HepG2 (cell line): ENCODE measurements around the gene VDR. TPM values are rescaled to one million over a fixed set of nuclear protein-coding genes. Genes with fewer than 3 reads are reported as not detected.

Experiments
- ATAC-seq: fragments of 200-7000 bp; cut with Tn5 transposase; 3 replicates; pipeline ENCODE4 v1.9.1; 2020; ENCODE audit warnings: mild to moderate bottlenecking, moderate library complexity
- BruUV-seq: library from RNA; stranded (reverse); fragments of 400-500 nt; replicated peaks from 2 replicates; lab custom pipeline; 2021; lab: Mats Ljungman, UMichigan
- CTCF ChIA-PET: fragments of 300-600 bp; formaldehyde crosslinking; extraction: SDS; loops from one replicate; lab custom pipeline; 2021; ENCODE audit warnings: low total read pairs, inconsistent platforms, low intra/inter-chr PET ratio; lab: Yijun Ruan, JAX
- POLR2A ChIA-PET: fragments of 350-600 bp; sonication (Branson Sonifier 250); formaldehyde crosslinking; loops from one replicate; lab custom pipeline; 2020; ENCODE audit warnings: antibody characterized with exemption, inconsistent platforms; lab: Yijun Ruan, JAX
- DNase-seq: peaks from one replicate; pipeline ENCODE4 v3.0.0-alpha.2; 2015; ENCODE audit warnings: low spot score
- FAIRE-seq: peaks from 3 replicates; lab custom pipeline; 2011; peaks lifted over from hg19 to GRCh38; lab: Jason Lieb, UNC
- H2AFZ ChIP-seq: one replicate; pipeline ENCODE4 v1.6.1; 2011; ENCODE audit warnings: low read length, inconsistent platforms
- H3K27ac ChIP-seq: fragments of 300-600 bp; 3 replicates; pipeline ENCODE4 v1.8.0; 2011; ENCODE audit warnings: mixed run types, mild to moderate bottlenecking, mixed read lengths, low read length, inconsistent platforms; ENCODE audit not compliant: insufficient read depth; ENCODE audit errors: extremely low read length
- H3K27me3 ChIP-seq, 2 experiments: fragments of 200-600 bp in 1 of 2; 2 replicates in 1 of 2; 3 replicates in 1 of 2; pipeline versions ENCODE4 v1.6.0 to v1.8.0; 2011; ENCODE audit warnings: low read length in 2 of 2, mild to moderate bottlenecking in 2 of 2, moderate library complexity in 2 of 2, inconsistent platforms in 1 of 2; ENCODE audit not compliant: insufficient read depth in 2 of 2, control insufficient read depth in 1 of 2
- H3K36me3 ChIP-seq, 2 experiments: fragments of 200-600 bp in 1 of 2; replicated peaks in 1 of 2; 2 replicates in 1 of 2; 3 replicates in 1 of 2; pipeline versions ENCODE4 v1.5.1 to v1.8.0; 2011; ENCODE audit warnings: low read length in 2 of 2, inconsistent platforms in 1 of 2; ENCODE audit not compliant: insufficient read depth in 2 of 2, control insufficient read depth in 1 of 2
- H3K4me1 ChIP-seq: 2 replicates; pipeline ENCODE4 v1.5.1; 2012; ENCODE audit warnings: low read length, inconsistent platforms; ENCODE audit not compliant: insufficient read depth
- H3K4me2 ChIP-seq: 2 replicates; pipeline ENCODE4 v1.6.0; 2011; ENCODE audit warnings: low read depth, low read length, inconsistent platforms
- H3K4me3 ChIP-seq, 3 experiments: fragments of 200-600 bp in 1 of 3; sonication (generic), shearing (Covaris generic) in 1 of 3; replicated peaks in 1 of 3; 2 replicates each; pipeline ENCODE4 v1.5.1; 2011 to 2016; ENCODE audit warnings: low read length in 3 of 3, inconsistent platforms in 2 of 3, low read depth in 2 of 3, mild to moderate bottlenecking in 2 of 3, control low read depth in 1 of 3, mixed read lengths in 1 of 3; ENCODE audit not compliant: insufficient read depth in 1 of 3
- H3K79me2 ChIP-seq: one replicate; pipeline ENCODE4 v1.6.1; 2011; ENCODE audit warnings: low read length, inconsistent platforms; ENCODE audit not compliant: insufficient read depth
- H3K9ac ChIP-seq: 2 replicates; pipeline ENCODE4 v1.6.0; 2011; ENCODE audit warnings: mild to moderate bottlenecking, low read depth, low read length, inconsistent platforms; ENCODE audit not compliant: insufficient read depth
- H3K9me3 ChIP-seq: 2 replicates; pipeline ENCODE4 v1.5.1; 2012; ENCODE audit warnings: mild to moderate bottlenecking, low read length
- H4K20me1 ChIP-seq: 2 replicates; pipeline ENCODE4 v1.6.0; 2011; ENCODE audit warnings: inconsistent platforms, mild to moderate bottlenecking, low read length, moderate library complexity; ENCODE audit not compliant: insufficient read depth
- BRCA1 ChIP-seq: sonication (generic); formaldehyde crosslinking; IDR thresholded peaks from 2 replicates; pipeline ENCODE4 v1.4.0; 2020; ENCODE audit warnings: missing genetic modification reagents
- CCDC6 ChIP-seq: sonication (generic); formaldehyde crosslinking; IDR thresholded peaks from 2 replicates; pipeline ENCODE4 v1.8.1; 2022; ENCODE audit warnings: mild to moderate bottlenecking, missing genetic modification reagents, moderate library complexity
- EP300 ChIP-seq, 3 experiments: sonication (generic) in 1 of 3; formaldehyde crosslinking in 1 of 3; IDR thresholded peaks; 2 replicates each; pipeline versions ENCODE4 v1.5.1 to v1.6.1; 2011 to 2020; ENCODE audit warnings: low read depth in 2 of 3, low read length in 2 of 3, borderline replicate concordance in 1 of 3, improper control_type of control experiment in 1 of 3, mild to moderate bottlenecking in 1 of 3, missing genetic modification reagents in 1 of 3, moderate library complexity in 1 of 3
- MAFK ChIP-seq, 2 experiments: IDR thresholded peaks in 1 of 2; conservative IDR thresholded peaks in 1 of 2; 2 replicates each; pipeline ENCODE4 v1.6.1; 2011; ENCODE audit warnings: improper control_type of control experiment in 2 of 2, low read length in 2 of 2
- MTA1 ChIP-seq: sonication (generic); formaldehyde crosslinking; IDR thresholded peaks from 2 replicates; pipeline ENCODE4 v1.4.0; 2020; ENCODE audit warnings: missing genetic modification reagents, mild to moderate bottlenecking, borderline replicate concordance
- POLR2G ChIP-seq: fragments of 200-400 bp; formaldehyde crosslinking; IDR thresholded peaks from 2 replicates; pipeline ENCODE4 v1.6.1; 2018; ENCODE audit warnings: mild to moderate bottlenecking, low read depth, low read length, moderate library complexity
- ZMAT3 ChIP-seq: sonication (generic); formaldehyde crosslinking; conservative IDR thresholded peaks from 2 replicates; pipeline ENCODE4 v1.7.0; 2021; ENCODE audit warnings: missing genetic modification reagents
- ZNF280D ChIP-seq: sonication (generic); formaldehyde crosslinking; IDR thresholded peaks from 2 replicates; pipeline ENCODE4 v1.5.1; 2020; ENCODE audit warnings: mild to moderate bottlenecking, missing genetic modification reagents
- ZNF331 ChIP-seq: sonication (generic); formaldehyde crosslinking; IDR thresholded peaks from 2 replicates; pipeline ENCODE4 v1.4.0; 2020; ENCODE audit warnings: missing genetic modification reagents
- ZNF746 ChIP-seq: sonication (generic); formaldehyde crosslinking; IDR thresholded peaks from 2 replicates; pipeline ENCODE4 v1.8.0; 2022; ENCODE audit warnings: mild to moderate bottlenecking, missing genetic modification reagents
- ZNF792 ChIP-seq: IDR thresholded peaks from 2 replicates; pipeline ENCODE4 v1.6.1; 2016
- WGBS: methylation state at CpG from one replicate; pipeline ENCODE4 v1.1.6; 2017; ENCODE audit warnings: low lambda C conversion rate; 5-methylcytosine and 5-hydroxymethylcytosine counted together
- in situ Hi-C: cut with HindIII; loops from 2 replicates; pipeline ENCODE4 v1.10.0; 2017; ENCODE audit warnings: low pct_unique_long_range_greater_than_20kb; ENCODE audit not compliant: extremely low pct_ligation_motif_present
- intact Hi-C: fragments of 100-400 bp; cut with micrococcal nuclease; formaldehyde crosslinking; loops from one replicate; pipeline ENCODE4 v1.10.0; 2022; ENCODE audit not compliant: unreplicated experiment
- polyA plus RNA-seq, 8 experiments: library from polyadenylated mRNA; depleted of rRNA in 3 of 8; stranded (reverse) in 7 of 8; unstranded in 1 of 8; fragments of >200 nt; fragmentation: Illumina TruSeq in 4 of 8; extraction: Trizol in 4 of 8; gene quantifications; 2 replicates each; pipeline versions ENCODE4 v1.2.1 to v1.2.3, GENCODE V29; 2011 to 2016; ENCODE audit warnings: low read depth in 4 of 8, missing spikeins in 1 of 8, mixed read lengths in 1 of 8; ENCODE audit not compliant: insufficient read depth in 1 of 8
- total RNA-seq, 5 experiments: library from RNA; depleted of rRNA; stranded (reverse); fragments of >200 nt; fragmentation: Illumina TruSeq; extraction: Trizol; gene quantifications; 2 replicates each; pipeline ENCODE4 v1.2.3, GENCODE V29; 2016; ENCODE audit warnings: low read depth in 1 of 5
- TF ChIP-seq, protein P1 (sequence below): sonication (generic); formaldehyde crosslinking; IDR thresholded peaks from 2 replicates; pipeline ENCODE4 v1.4.0; 2020; ENCODE audit warnings: mild to moderate bottlenecking, missing genetic modification reagents
- TF ChIP-seq, protein P2 (sequence below): sonication (generic); formaldehyde crosslinking; IDR thresholded peaks from 2 replicates; pipeline ENCODE4 v1.4.0; 2020; ENCODE audit warnings: missing genetic modification reagents

VDR gene
- total and polyA plus RNA-seq, 2 of the 13 experiments (the other 11 are each of a cell fraction or from before 2014, with no cell fraction given) = 0.08 to 0.33 TPM

DNA sequence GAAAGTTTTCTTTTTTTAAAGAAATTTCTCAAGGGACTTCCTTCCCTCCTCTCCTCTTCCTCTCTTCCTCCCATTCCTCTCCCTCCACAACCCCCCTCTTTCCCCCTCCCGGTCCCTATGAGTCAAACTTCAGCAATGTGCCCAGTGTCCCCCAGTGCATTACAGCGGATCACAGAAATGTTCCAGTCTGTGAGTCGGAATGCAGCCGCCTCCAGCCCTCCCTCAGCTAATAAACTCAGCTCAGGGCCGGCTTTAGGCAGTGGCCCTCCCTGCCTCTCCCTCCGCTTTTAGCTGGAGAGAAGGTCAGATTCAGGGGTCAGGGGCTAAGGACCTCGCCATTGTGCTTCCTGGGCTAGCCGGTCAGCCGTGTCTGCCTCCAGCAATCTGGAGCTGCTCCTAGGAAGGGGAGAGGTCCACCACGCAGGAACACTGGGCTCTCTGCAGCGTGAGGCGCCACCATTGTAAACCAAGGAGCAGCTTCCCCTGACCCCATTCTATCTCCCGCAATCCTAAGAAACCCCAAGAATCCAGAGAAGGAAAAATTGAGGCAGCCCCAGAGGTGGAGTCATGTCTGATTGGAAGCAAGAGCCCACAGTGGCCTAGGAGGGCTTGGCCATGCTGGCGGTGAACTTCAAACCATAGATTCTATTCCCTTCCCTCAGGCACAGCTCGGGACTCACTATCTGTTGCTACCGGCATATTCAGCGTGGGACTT is 84.0 kb downstream of the VDR start:
- intact Hi-C loops (loop anchor here (1.0 kb wide), 1 partner anchor 17 kb away; no protein-coding TSS in a partner anchor), in situ Hi-C loops (no loop called here)
- Histone ChIP-seq H3K9me3 (no peaks in the 10 kb centered on the region), H2AFZ (no peak overlapping the region), H4K20me1 (peaks cover 4% of the 10 kb centered on the region; the same call in 1 of the 2 replicates), H3K4me3 (peak overlapping the region; percentile 69 to 86 (median 78)), H3K36me3 (no peaks in the 10 kb centered on the region), H3K27ac (peak overlapping the region; percentile 65), H3K27me3 (peaks cover 0 to 34% of the 10 kb centered on the region in 2 experiments; a peak in 3 of 5 replicates), H3K79me2 (no peaks in the 10 kb centered on the region), H3K4me1 (peaks cover 49% of the 10 kb centered on the region), H3K4me2 (peak overlapping the region; percentile 100), H3K9ac (peak overlapping the region; percentile 84)
- peak; percentile 88 for DNase-seq
- WGBS = 3% methylated on average over 11 of the region's 17 CpGs
- FAIRE-seq = no peak
- TSS peak; percentile 77 for BruUV-seq
- ATAC-seq = peak; percentile 74
- POLR2A ChIA-PET = interaction anchor here (0.6 to 2.9 kb wide), 11 partner anchors 8 to 115 kb away, joined by 3 to 11 read pairs (median 5); partner anchors contain the start of genes RPAP3 and SLC48A1
- CTCF ChIA-PET = interaction anchor here (1.1 kb wide), 1 partner anchor 17 kb away, joined by 3 read pairs; no protein-coding TSS in a partner anchor
- TF ChIP-seq BRCA1 (CRISPR knock-in tag) (no peak), MTA1 (0 out of 2 replicates have a peak, but pooled peaks have one; percentile 36), ZNF331 (peak; percentile 6; the same call in 1 of the 2 replicates), ZNF792 (no peak), EP300 (IDR thresholded peaks at IDR 0.05; ENCODE audit: low read depth in 2 of 2, low read length in 2 of 2) (0 out of 4 replicates have a peak, but pooled peaks of 1 of the 2 experiments have one; percentile 30), EP300 (CRISPR knock-in tag; IDR thresholded peaks at IDR 0.05; ENCODE audit: borderline replicate concordance) (no peak), ZNF280D (0 out of 2 replicates have a peak, but pooled peaks have one; percentile 39), ZMAT3 (peak; percentile 50; the same call in 1 of the 2 replicates), ZNF746 (CRISPR knock-in tag) (peak; percentile 50; the same call in 1 of the 2 replicates), MAFK (conservative IDR thresholded peaks at IDR 0.05 in 1 of 2, IDR thresholded peaks at IDR 0.05 in 1 of 2; ENCODE audit: low read length in 2 of 2) (0 out of 4 replicates have a peak, but pooled peaks of 1 of the 2 experiments have one; percentile 3), CCDC6 (CRISPR knock-in tag) (0 out of 2 replicates have a peak, but pooled peaks have one; percentile 5), POLR2G (0 out of 2 replicates have a peak, but pooled peaks have one; percentile 38)
- TF ChIP-seq, protein P1, sequence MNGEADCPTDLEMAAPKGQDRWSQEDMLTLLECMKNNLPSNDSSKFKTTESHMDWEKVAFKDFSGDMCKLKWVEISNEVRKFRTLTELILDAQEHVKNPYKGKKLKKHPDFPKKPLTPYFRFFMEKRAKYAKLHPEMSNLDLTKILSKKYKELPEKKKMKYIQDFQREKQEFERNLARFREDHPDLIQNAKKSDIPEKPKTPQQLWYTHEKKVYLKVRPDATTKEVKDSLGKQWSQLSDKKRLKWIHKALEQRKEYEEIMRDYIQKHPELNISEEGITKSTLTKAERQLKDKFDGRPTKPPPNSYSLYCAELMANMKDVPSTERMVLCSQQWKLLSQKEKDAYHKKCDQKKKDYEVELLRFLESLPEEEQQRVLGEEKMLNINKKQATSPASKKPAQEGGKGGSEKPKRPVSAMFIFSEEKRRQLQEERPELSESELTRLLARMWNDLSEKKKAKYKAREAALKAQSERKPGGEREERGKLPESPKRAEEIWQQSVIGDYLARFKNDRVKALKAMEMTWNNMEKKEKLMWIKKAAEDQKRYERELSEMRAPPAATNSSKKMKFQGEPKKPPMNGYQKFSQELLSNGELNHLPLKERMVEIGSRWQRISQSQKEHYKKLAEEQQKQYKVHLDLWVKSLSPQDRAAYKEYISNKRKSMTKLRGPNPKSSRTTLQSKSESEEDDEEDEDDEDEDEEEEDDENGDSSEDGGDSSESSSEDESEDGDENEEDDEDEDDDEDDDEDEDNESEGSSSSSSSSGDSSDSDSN = no peak; the same call in 1 of the 2 replicates
- TF ChIP-seq, protein P2, sequence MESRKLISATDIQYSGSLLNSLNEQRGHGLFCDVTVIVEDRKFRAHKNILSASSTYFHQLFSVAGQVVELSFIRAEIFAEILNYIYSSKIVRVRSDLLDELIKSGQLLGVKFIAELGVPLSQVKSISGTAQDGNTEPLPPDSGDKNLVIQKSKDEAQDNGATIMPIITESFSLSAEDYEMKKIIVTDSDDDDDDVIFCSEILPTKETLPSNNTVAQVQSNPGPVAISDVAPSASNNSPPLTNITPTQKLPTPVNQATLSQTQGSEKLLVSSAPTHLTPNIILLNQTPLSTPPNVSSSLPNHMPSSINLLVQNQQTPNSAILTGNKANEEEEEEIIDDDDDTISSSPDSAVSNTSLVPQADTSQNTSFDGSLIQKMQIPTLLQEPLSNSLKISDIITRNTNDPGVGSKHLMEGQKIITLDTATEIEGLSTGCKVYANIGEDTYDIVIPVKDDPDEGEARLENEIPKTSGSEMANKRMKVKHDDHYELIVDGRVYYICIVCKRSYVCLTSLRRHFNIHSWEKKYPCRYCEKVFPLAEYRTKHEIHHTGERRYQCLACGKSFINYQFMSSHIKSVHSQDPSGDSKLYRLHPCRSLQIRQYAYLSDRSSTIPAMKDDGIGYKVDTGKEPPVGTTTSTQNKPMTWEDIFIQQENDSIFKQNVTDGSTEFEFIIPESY (CRISPR knock-in tag) = no peak
